ENCODE results near the gene RSPO4. TPM values are rescaled to one million over a fixed set of nuclear protein-coding genes. Genes with fewer than 3 reads are reported as not detected.

Gene RSPO4
- total RNA-seq, 3 donors from 2014 or later = 0.10 to 0.22 TPM; not detected in 1

DNA sequence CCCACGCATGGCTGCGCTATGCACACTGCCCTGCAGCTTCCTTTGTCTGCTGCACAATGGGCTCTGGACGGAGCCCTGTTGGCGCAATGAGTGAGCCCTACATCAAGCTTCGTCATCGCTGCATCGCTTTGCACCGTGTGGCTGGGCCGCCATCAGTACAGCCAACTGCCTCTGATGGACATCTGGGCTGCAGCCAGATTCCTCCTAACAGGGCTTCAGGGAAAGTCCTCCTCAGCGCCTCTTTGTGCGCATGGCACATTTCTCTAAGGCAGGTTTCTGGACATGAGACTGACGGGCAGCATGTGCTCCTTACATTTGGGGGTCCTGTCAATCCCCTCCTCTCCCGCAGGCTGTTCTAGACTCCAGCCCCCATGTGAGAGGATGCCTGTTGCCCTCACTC lies 56.3 kb downstream of the RSPO4 start:
- H3K9me3 ChIP-seq = no peaks in the 10 kb centered on the region
- H3K36me3 ChIP-seq (ENCODE audit: low read depth) = no peaks in the 10 kb centered on the region
- TF ChIP-seq, protein P1, sequence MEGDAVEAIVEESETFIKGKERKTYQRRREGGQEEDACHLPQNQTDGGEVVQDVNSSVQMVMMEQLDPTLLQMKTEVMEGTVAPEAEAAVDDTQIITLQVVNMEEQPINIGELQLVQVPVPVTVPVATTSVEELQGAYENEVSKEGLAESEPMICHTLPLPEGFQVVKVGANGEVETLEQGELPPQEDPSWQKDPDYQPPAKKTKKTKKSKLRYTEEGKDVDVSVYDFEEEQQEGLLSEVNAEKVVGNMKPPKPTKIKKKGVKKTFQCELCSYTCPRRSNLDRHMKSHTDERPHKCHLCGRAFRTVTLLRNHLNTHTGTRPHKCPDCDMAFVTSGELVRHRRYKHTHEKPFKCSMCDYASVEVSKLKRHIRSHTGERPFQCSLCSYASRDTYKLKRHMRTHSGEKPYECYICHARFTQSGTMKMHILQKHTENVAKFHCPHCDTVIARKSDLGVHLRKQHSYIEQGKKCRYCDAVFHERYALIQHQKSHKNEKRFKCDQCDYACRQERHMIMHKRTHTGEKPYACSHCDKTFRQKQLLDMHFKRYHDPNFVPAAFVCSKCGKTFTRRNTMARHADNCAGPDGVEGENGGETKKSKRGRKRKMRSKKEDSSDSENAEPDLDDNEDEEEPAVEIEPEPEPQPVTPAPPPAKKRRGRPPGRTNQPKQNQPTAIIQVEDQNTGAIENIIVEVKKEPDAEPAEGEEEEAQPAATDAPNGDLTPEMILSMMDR (IDR thresholded peaks at IDR 0.05) = no peak
- intact Hi-C loops (cut with DNase I, micrococcal nuclease) = no loop called here
- no peak overlapping the region for H3K4me3 ChIP-seq
- H3K4me1 ChIP-seq (ENCODE audit: low read depth) = no peaks in the 10 kb centered on the region
- DNase-seq = no peak
- ATAC-seq = no peak

DNA sequence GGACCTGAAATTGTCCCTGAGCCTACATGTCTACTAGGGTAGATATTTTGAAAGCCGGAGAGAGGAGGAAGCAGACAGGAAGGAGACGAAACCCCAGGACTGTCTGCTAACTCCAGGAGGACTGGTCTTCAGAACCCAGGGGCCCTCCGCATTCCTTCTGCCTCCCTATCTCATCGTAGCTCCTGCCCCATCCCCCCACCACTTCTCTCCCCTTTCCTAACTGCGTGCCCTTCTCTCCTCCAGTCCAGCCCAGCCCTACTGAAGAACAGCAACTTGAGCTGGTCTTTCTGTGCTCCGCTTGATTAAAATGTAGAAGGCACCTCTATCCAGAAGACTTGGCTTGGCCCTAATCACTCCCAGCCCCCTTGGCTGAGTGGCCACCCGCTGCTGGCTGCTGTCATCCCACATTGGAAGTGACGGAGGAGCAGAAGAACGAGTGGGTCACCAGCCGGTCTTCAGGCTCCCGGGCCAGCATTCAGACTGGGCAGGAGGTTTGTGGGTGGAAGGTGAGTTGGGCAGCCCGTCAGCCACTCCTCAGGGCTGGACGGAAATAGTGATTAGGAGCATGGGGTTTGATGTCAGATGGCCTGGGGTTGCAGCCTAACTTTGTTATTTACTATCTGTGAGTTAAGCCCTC lies 57.2 kb downstream of the RSPO4 start:
- Histone ChIP-seq H3K4me3 (no peak overlapping the region), H3K36me3 (ENCODE audit: low read depth) (no peaks in the 10 kb centered on the region), H3K9me3 (no peaks in the 10 kb centered on the region), H3K4me1 (ENCODE audit: low read depth) (no peaks in the 10 kb centered on the region)
- TF ChIP-seq, protein P1 (IDR thresholded peaks at IDR 0.05) = no peak
- no peak for ATAC-seq
- intact Hi-C loops (cut with DNase I, micrococcal nuclease) = no loop called here
- DNase-seq = no peak

DNA sequence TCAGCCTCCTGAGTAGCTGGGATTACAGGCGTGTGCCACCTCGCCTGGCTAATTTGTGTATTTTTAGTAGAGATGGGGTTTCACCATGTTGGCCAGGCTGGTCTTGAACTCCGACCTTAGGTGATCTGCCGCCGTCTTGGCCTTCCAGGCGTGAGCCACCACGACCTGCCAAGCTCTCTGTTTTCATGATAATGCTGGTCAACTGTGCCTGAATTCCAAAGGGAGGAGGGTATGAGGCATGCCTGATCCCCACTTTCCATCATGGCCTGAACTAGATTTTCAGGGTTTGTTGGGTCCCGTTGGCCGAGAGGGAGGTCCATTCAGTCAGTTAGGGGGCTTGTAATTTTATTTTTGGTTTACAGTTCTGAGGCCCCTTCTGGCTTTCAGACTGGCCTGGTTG lies 58.0 kb downstream of the RSPO4 start:
- intact Hi-C loops (cut with DNase I, micrococcal nuclease) = no loop called here
- DNase-seq = no peak
- Histone ChIP-seq H3K4me1 (ENCODE audit: low read depth) (no peaks in the 10 kb centered on the region), H3K4me3 (no peak overlapping the region), H3K36me3 (ENCODE audit: low read depth) (no peaks in the 10 kb centered on the region), H3K9me3 (no peaks in the 10 kb centered on the region)
- TF ChIP-seq, protein P1 (IDR thresholded peaks at IDR 0.05) = no peak
- ATAC-seq = no peak

DNA sequence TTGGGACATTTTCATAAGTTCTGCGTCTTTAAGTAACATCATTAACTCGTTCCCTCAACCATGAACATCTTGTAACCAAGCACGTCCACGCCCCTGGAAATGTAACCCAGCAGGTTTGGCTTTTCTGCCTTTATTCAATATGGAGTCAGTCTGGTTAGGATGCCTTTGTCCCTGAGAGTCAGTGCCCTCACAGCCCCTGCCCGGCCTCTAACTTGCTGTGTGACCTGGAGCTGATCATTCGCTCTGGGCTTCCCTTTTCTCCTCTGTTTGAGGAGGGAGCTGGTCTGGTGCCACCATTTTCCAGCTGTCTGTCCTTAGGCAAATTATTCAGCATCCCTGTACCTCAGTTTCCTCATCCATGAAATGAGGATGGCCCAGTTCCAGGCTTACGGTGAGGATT lies 59.5 kb downstream of the RSPO4 start:
- Histone ChIP-seq H3K4me3 (no peak overlapping the region), H3K9me3 (no peaks in the 10 kb centered on the region), H3K36me3 (ENCODE audit: low read depth) (no peaks in the 10 kb centered on the region), H3K4me1 (ENCODE audit: low read depth) (no peaks in the 10 kb centered on the region)
- TF ChIP-seq, protein P1 (IDR thresholded peaks at IDR 0.05) = no peak
- intact Hi-C loops (cut with DNase I, micrococcal nuclease) = no loop called here
- no peak for DNase-seq
- no peak for ATAC-seq

DNA sequence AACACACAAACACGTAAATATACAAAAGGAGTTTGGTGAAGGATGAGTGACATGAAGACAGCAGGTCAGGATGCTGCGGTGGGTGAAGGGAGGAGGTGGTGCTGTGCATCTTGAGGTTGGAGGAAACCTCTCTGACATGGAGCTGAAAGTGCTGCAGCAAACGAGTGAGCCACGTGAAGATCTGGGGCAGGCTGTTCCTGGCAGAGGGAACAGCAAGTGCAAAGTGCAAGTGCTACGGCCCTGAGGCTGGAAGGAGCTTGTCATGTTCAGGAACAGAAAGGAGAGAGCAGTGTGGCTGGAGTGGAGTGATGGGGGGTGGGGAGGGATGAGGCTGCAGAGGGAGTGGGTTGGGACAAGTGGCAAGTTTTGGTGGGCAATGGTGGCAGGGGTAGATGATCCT lies 61.2 kb downstream of the RSPO4 start:
- H3K4me1 ChIP-seq (ENCODE audit: low read depth) = no peaks in the 10 kb centered on the region
- TF ChIP-seq, protein P1 (IDR thresholded peaks at IDR 0.05) = no peak
- intact Hi-C loops (cut with DNase I, micrococcal nuclease) = no loop called here
- H3K36me3 ChIP-seq (ENCODE audit: low read depth) = no peaks in the 10 kb centered on the region
- DNase-seq (no peak), ATAC-seq (no peak)
- H3K9me3 ChIP-seq = no peaks in the 10 kb centered on the region
- H3K4me3 ChIP-seq = no peak overlapping the region

DNA sequence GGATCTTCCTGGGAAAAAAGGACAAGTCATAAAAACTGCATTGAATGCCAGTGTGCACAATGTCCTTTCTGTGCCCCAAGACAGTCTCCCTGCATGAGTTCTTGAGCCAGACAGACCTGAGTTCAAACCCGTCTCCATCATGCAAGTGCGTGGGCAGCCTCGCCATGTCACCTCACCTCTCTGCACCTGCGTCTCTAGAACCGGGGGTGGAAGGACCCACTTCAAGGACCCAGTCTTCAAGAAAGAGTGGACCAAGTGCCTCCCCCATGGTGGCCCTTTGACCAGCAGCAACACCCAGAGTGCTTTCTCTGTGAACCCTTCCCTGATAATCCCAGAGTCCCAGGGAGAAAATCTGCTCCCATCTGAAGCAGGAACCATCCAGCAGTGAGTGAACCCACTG lies 62.5 kb downstream of the RSPO4 start:
- Histone ChIP-seq H3K36me3 (ENCODE audit: low read depth) (no peaks in the 10 kb centered on the region), H3K4me3 (no peak overlapping the region), H3K4me1 (ENCODE audit: low read depth) (no peaks in the 10 kb centered on the region), H3K9me3 (no peaks in the 10 kb centered on the region)
- ATAC-seq (no peak), DNase-seq (no peak)
- TF ChIP-seq, protein P1 (IDR thresholded peaks at IDR 0.05) = no peak
- intact Hi-C loops (cut with DNase I, micrococcal nuclease) = no loop called here
